HG03439 (cell line): ENCODE results near the gene NMD3.

Experiments used
- ATAC-seq: cut with Tn5 transposase; IDR thresholded peaks from one replicate; pipeline ENCODE4 v1.9.1; 2021; ENCODE audit warnings: mild to moderate bottlenecking, moderate library complexity; ENCODE audit not compliant: unreplicated experiment

NMD3 gene

GRCh38 chr3:161230621-161231171, 9.6 kb downstream of the NMD3 start:
- no peak for ATAC-seq

- no peak for ATAC-seq
These were observed 10.8 kb downstream of the NMD3 start for GRCh38 chr3:161231861-161232260.

- no peak for ATAC-seq
These were observed 12.4 kb downstream of the NMD3 start for GRCh38 chr3:161233557-161233956.

GRCh38 chr3:161236240-161236639, 15.1 kb downstream of the NMD3 start:
- ATAC-seq: no peak

- no peak for ATAC-seq
These were observed 18.6 kb downstream of the NMD3 start for GRCh38 chr3:161239700-161240099.

GRCh38 chr3:161244538-161244937, 23.4 kb downstream of the NMD3 start:
- no peak for ATAC-seq

GRCh38 chr3:161247049-161247448, 25.9 kb downstream of the NMD3 start:
- no peak for ATAC-seq

GRCh38 chr3:161250116-161250515, 29.0 kb downstream of the NMD3 start:
- no peak for ATAC-seq

GRCh38 chr3:161251716-161252115, 30.6 kb downstream of the NMD3 start:
- no peak for ATAC-seq

- ATAC-seq: no peak
These were observed 31.0 kb downstream of the NMD3 start for GRCh38 chr3:161252143-161252542.

- ATAC-seq: no peak
These were observed 32.6 kb downstream of the NMD3 start for GRCh38 chr3:161253711-161254110.

- ATAC-seq: no peak
These were observed 33.8 kb downstream of the NMD3 start for GRCh38 chr3:161254861-161255260.

GRCh38 chr3:161263057-161263456, 41.9 kb downstream of the NMD3 start:
- no peak for ATAC-seq

GRCh38 chr3:161264852-161265251, 43.7 kb downstream of the NMD3 start:
- ATAC-seq: no peak

- no peak for ATAC-seq
These were observed 44.9 kb downstream of the NMD3 start for GRCh38 chr3:161265916-161266571.

- no peak for ATAC-seq
These were observed 45.6 kb downstream of the NMD3 start for GRCh38 chr3:161266731-161267150.

GRCh38 chr3:161267646-161268045, 46.5 kb downstream of the NMD3 start:
- no peak for ATAC-seq

- no peak for ATAC-seq
These were observed 47.5 kb downstream of the NMD3 start for GRCh38 chr3:161268601-161269000.

- ATAC-seq: no peak
These were observed 49.9 kb downstream of the NMD3 start for GRCh38 chr3:161270991-161271390.

- ATAC-seq: no peak
These were observed 50.5 kb downstream of the NMD3 start for GRCh38 chr3:161271646-161272045.

- ATAC-seq: no peak
These were observed 51.4 kb downstream of the NMD3 start for GRCh38 chr3:161272524-161272923.

GRCh38 chr3:161273589-161274218, 52.6 kb downstream of the NMD3 start:
- no peak for ATAC-seq
